Keratinocyte (primary cell): Measurements from ENCODE around the gene TMBIM4. TPM values are rescaled to one million over a fixed set of nuclear protein-coding genes. Genes with fewer than 3 reads are reported as not detected.

ENCODE experiments used
- DNase-seq: peaks from one replicate; pipeline ENCODE4 v3.0.0-alpha.2; 2011; ENCODE audit warnings: low read depth, missing footprints, low spot score
- FAIRE-seq: peaks from 2 replicates; lab custom pipeline; 2011; peaks lifted over from hg19 to GRCh38; lab: Jason Lieb, UNC
- H2AFZ ChIP-seq: 2 replicates; pipeline ENCODE4 v1.6.0; 2012; ENCODE audit warnings: low read length, control low read depth, inconsistent platforms; ENCODE audit not compliant: control insufficient read depth
- H3K27ac ChIP-seq: 2 replicates; pipeline ENCODE4 v1.5.1; 2011; ENCODE audit warnings: low read length; ENCODE audit not compliant: control insufficient read depth, insufficient read depth
- H3K27me3 ChIP-seq: 3 replicates; pipeline ENCODE4 v1.6.0; 2011; ENCODE audit warnings: low read length; ENCODE audit not compliant: control insufficient read depth, insufficient read depth; ENCODE audit errors: extremely low read depth
- H3K36me3 ChIP-seq, 2 experiments: 2 replicates in 1 of 2; 3 replicates in 1 of 2; pipeline ENCODE4 v1.5.1; 2011; ENCODE audit warnings: low read length in 2 of 2, mild to moderate bottlenecking in 1 of 2; ENCODE audit not compliant: control insufficient read depth in 2 of 2, insufficient read depth in 2 of 2; ENCODE audit errors: extremely low read depth in 1 of 2
- H3K4me1 ChIP-seq: 3 replicates; pipeline ENCODE4 v1.5.1; 2011; ENCODE audit warnings: low read length; ENCODE audit not compliant: control insufficient read depth, insufficient read depth; ENCODE audit errors: extremely low read depth
- H3K4me2 ChIP-seq: 3 replicates; pipeline ENCODE4 v1.6.0; 2011; ENCODE audit warnings: low read depth, low read length; ENCODE audit not compliant: control insufficient read depth, insufficient read depth; ENCODE audit errors: extremely low read depth
- H3K4me3 ChIP-seq, 3 experiments: fragments of 200-600 bp in 1 of 3; sonication (generic) in 1 of 3; 2 replicates in 2 of 3; 3 replicates in 1 of 3; pipeline ENCODE4 v1.5.1; 2011 to 2016; ENCODE audit warnings: low read length in 3 of 3, mild to moderate bottlenecking in 3 of 3, control low read depth in 2 of 3, inconsistent platforms in 1 of 3, low read depth in 1 of 3, mixed read lengths in 1 of 3, mixed run types in 1 of 3, moderate library complexity in 1 of 3; ENCODE audit not compliant: control insufficient read depth in 2 of 3, insufficient read depth in 2 of 3; ENCODE audit errors: extremely low read depth in 1 of 3
- H3K79me2 ChIP-seq: 2 replicates; pipeline ENCODE4 v1.6.0; 2012; ENCODE audit warnings: low read length; ENCODE audit not compliant: control insufficient read depth, insufficient read depth
- H3K9ac ChIP-seq: 3 replicates; pipeline ENCODE4 v1.6.0; 2011; ENCODE audit warnings: low read length; ENCODE audit not compliant: control insufficient read depth, insufficient read depth; ENCODE audit errors: extremely low read depth
- H3K9me1 ChIP-seq: 3 replicates; pipeline ENCODE4 v1.6.0; 2011; ENCODE audit warnings: low read length; ENCODE audit not compliant: control insufficient read depth, insufficient read depth; ENCODE audit errors: extremely low read depth
- H3K9me3 ChIP-seq: 2 replicates; pipeline ENCODE4 v1.5.1; 2012; ENCODE audit warnings: low read depth, low read length; ENCODE audit not compliant: control insufficient read depth
- H4K20me1 ChIP-seq: 3 replicates; pipeline ENCODE4 v1.6.0; 2011; ENCODE audit warnings: low read length; ENCODE audit not compliant: control insufficient read depth, insufficient read depth; ENCODE audit errors: extremely low read depth
- EZH2 ChIP-seq: IDR thresholded peaks from one replicate; pipeline ENCODE4 v1.6.1; 2012; ENCODE audit warnings: inconsistent platforms, mild to moderate bottlenecking, low read length, moderate library complexity
- dilution Hi-C: fragments of 300-500 bp; cut with MboI; formaldehyde crosslinking; loops from one replicate; pipeline ENCODE4 v1.7.0; 2020; ENCODE audit warnings: low sequenced_read_pairs; ENCODE audit not compliant: extremely low pct_ligation_motif_present
- polyA plus RNA-seq, 5 experiments: library from polyadenylated mRNA; depleted of rRNA in 3 of 5; stranded (reverse) in 3 of 5; stranded (forward) in 1 of 5; unstranded in 1 of 5; fragments of >200 nt; gene quantifications; 1 replicate in 1 of 5; 2 replicates in 3 of 5; 3 replicates in 1 of 5; pipeline versions ENCODE4 v1.2.1 to v1.2.3, GENCODE V29; 2011 to 2012; ENCODE audit warnings: missing spikeins in 2 of 5, low read depth in 1 of 5, low replicate concordance in 1 of 5
- TF ChIP-seq, protein P1 (sequence below), 3 experiments: IDR thresholded peaks in 1 of 3; conservative IDR thresholded peaks in 1 of 3; optimal IDR thresholded peaks in 1 of 3; 2 replicates in 2 of 3; 3 replicates in 1 of 3; pipeline versions ENCODE3 to v1.5.1; 2011; ENCODE audit warnings: low read length in 3 of 3, mild to moderate bottlenecking in 3 of 3, moderate library complexity in 2 of 3, control low read depth in 1 of 3, inconsistent platforms in 1 of 3; ENCODE audit not compliant: insufficient read depth in 2 of 3; ENCODE audit errors: extremely low read depth in 1 of 3

Gene TMBIM4
- polyA plus RNA-seq, 1 donor (not counting 4 experiments of a cell fraction or from before 2014, with no cell fraction given) = 111 TPM

DNA sequence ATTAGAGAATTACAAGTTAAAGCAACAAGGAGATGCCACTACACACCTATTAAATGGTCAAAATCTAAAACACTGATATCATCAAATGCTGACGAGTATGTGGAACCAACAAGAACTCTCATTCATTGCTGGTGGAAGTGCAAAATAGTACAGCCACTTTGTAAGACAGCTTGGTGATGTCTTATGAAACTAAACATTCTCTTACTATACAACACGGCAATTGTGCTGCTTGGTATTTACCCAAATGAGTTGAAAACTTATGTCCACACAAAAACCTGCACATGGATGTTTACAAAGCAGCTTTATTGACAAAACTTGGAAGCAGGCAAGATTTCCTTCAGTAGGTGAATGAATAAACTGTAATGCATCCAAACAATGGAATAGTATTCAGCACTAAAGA is 3.2 kb downstream of the TMBIM4 start:
- Histone ChIP-seq H3K4me1 (peaks cover 4% of the 10 kb centered on the region), H3K9me1 (no peaks in the 10 kb centered on the region), H3K36me3 (no peaks in the 10 kb centered on the region), H3K9me3 (no peaks in the 10 kb centered on the region), H2AFZ (no peak overlapping the region), H3K27ac (no peak overlapping the region), H3K4me3 (no peak overlapping the region), H3K27me3 (no peaks in the 10 kb centered on the region), H4K20me1 (no peaks in the 10 kb centered on the region), H3K79me2 (peaks cover 69% of the 10 kb centered on the region), H3K9ac (no peak overlapping the region), H3K4me2 (no peak overlapping the region)
- no peak for TF ChIP-seq EZH2
- TF ChIP-seq, protein P1, sequence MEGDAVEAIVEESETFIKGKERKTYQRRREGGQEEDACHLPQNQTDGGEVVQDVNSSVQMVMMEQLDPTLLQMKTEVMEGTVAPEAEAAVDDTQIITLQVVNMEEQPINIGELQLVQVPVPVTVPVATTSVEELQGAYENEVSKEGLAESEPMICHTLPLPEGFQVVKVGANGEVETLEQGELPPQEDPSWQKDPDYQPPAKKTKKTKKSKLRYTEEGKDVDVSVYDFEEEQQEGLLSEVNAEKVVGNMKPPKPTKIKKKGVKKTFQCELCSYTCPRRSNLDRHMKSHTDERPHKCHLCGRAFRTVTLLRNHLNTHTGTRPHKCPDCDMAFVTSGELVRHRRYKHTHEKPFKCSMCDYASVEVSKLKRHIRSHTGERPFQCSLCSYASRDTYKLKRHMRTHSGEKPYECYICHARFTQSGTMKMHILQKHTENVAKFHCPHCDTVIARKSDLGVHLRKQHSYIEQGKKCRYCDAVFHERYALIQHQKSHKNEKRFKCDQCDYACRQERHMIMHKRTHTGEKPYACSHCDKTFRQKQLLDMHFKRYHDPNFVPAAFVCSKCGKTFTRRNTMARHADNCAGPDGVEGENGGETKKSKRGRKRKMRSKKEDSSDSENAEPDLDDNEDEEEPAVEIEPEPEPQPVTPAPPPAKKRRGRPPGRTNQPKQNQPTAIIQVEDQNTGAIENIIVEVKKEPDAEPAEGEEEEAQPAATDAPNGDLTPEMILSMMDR (optimal IDR thresholded peaks at IDR 0.05 in 1 of 3, IDR thresholded peaks at IDR 0.05 in 1 of 3, conservative IDR thresholded peaks at IDR 0.05 in 1 of 3; ENCODE audit: extremely low read depth in 1 of 3, insufficient read depth in 2 of 3, low read length in 3 of 3) = no peak
- dilution Hi-C loops = no loop called here
- FAIRE-seq (no peak), DNase-seq (no peak)

DNA sequence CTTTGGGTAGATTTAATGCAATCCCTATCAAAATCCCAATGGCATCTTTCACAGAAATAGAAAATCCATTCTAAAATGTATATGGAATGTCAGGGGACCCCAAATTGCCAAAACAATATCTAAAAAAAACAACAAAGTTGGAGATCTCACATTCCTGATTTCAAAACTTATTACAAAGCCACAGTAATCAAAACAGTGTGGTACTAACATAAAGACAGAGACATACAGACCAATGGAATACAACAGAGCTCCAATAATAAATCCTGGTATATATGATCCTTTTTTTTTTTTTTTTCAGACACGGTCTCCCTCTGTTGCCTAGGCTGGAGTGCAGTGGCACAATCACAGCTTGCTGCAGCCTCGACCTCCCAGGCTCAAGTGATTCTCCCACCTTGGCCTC is 4.7 kb downstream of the TMBIM4 start:
- Histone ChIP-seq H3K36me3 (no peaks in the 10 kb centered on the region), H3K4me3 (no peak overlapping the region), H3K9me1 (no peaks in the 10 kb centered on the region), H3K79me2 (peaks cover 69% of the 10 kb centered on the region), H3K27me3 (no peaks in the 10 kb centered on the region), H3K4me2 (no peak overlapping the region), H3K9ac (no peak overlapping the region), H4K20me1 (no peaks in the 10 kb centered on the region), H2AFZ (no peak overlapping the region), H3K9me3 (no peaks in the 10 kb centered on the region), H3K4me1 (peaks cover 4% of the 10 kb centered on the region), H3K27ac (no peak overlapping the region)
- TF ChIP-seq, protein P1 (optimal IDR thresholded peaks at IDR 0.05 in 1 of 3, IDR thresholded peaks at IDR 0.05 in 1 of 3, conservative IDR thresholded peaks at IDR 0.05 in 1 of 3; ENCODE audit: extremely low read depth in 1 of 3, insufficient read depth in 2 of 3, low read length in 3 of 3) = no peak
- TF ChIP-seq EZH2 = no peak
- no peak for FAIRE-seq
- DNase-seq = no peak
- dilution Hi-C loops = no loop called here
